HG02571 (cell line): ENCODE data around the gene FREM1.

Experiments used
- ATAC-seq: cut with Tn5 transposase; IDR thresholded peaks from one replicate; pipeline ENCODE4 v1.9.1; 2021; ENCODE audit warnings: mild to moderate bottlenecking, moderate library complexity; ENCODE audit not compliant: unreplicated experiment

The FREM1 gene

DNA sequence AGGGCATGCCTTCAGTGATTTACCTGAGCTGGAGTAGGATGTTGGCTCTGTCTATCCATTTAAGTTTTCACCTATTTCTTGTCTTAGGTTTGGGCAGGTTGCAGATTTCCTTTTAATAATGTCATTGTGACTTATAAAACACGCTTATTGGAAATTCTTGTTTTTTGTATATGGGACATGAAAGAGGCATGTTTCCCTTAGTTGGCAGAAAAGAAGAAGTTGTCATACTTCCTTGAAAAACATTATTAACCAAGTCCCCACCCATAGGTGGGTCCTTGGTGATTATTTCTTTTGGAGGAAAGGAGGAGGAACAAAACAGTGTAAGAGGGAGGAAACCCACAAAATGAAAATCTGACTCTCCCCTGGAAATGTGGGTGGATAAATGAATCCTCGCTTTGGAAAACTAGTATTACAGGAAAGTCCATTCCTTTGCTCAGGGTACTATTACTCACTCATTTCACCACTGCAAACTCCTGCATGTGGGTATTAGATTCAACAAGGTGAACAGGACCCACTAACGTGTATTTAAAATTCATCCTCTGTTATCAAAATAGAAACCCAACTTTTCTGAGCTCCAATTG is 197.0 kb downstream of the FREM1 start:
- ATAC-seq, result no peak

DNA sequence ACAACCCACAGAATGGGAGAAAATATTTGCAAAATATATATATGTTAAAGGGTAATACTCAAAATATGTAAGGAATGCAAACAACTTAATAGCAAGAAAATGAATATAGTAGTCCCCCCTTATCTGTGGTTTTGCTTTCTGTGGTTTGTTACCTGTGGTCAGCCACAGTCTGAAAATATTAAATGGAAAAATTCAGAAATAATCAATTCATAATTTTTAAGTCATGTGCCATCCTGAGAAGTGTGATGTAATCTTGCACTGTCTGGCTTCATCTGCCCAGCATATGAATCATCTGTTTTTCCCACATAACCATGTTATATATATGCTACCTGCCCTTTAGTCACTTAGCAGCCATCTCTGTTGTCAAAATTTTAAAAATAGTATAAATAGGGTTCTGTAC is 199.4 kb downstream of the FREM1 start:
- ATAC-seq, result no peak

DNA sequence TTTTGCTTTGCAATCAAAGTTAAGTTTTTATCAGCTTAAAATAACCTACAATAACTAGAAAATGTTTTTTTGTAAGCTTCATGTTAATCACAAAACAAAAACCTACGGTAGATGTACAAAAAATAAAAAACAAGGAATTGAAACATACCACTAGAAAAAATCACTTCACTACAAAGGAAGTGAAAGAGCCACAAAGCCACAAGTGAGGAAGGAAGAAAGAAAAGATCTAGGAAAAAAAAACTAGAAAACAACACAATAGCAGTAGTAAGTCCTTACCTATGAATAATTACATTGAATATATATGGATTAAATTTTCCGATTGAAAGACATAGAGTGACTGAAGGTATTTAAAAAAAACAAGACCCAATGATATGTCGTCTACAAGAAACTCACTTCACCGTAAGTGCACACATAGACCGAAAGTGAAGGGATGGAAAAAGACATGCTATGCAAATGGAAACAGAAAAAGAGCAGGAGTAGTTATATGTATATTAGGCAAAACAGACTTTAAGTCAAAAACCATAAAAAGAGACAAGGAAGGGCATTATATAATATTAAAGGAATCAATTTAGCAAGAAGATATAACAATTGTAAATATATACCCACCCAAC is 203.6 kb downstream of the FREM1 start:
- ATAC-seq, result no peak

DNA sequence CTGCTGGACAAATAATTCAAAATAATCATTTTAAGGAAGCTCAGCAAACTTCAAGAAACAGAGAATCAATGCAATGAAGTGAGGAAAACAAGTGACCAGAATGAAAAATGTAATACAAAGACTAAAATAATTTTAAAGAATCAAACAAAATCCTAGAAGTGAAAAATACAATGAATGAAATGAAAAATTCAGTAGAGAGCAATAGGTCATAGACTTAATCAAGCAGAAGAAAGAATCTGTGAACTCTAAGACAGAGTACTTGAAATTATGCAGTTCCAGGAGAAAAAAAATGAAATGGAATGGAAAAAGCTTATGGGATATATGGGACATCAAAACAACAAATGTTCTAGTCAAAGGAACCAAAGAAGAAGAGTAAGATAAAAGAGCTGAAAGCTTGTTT is 205.1 kb downstream of the FREM1 start:
- no peak for ATAC-seq

DNA sequence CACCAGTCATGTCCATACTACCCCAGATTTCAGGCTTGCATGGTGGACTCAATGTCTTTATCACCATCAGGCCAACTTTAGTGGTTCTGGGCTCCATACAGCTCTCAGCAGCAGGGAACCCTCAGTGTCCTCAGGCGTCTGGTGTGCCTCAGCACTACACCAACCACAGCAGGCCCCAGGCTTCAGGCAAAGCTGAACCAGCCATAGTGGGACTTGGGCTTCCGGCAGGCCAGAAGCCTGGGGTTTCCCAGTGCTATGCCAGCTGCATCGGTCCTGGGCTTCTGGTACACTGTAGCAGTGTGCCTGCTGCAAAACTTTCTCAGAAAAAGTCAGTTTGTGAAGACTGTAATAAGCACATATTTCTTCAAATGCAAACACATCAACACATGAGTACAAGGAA is 205.9 kb downstream of the FREM1 start:
- ATAC-seq, result no peak

DNA sequence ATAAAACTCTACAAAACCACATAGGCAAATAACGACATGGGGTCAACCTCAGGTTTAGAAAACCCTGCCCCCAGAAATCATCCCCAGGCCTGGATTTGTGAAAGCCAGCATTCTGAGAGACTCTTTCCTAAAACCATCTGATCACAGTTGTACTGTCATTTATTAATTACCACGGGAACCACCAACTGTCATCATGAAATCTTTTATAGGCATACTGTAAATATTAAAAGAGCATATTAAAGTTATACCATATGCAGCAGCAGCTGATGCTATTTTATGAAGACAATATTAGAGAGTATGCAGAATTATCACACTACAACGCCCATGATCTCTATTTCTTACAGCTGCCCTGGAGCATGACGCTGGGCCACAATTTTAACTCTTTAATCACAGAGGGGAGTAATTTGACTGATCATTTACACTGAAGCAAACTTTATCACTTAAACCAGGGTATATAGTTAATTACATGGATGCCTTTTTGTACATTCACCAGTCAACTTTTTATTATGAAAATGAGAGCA is 208.0 kb downstream of the FREM1 start:
- no peak for ATAC-seq

DNA sequence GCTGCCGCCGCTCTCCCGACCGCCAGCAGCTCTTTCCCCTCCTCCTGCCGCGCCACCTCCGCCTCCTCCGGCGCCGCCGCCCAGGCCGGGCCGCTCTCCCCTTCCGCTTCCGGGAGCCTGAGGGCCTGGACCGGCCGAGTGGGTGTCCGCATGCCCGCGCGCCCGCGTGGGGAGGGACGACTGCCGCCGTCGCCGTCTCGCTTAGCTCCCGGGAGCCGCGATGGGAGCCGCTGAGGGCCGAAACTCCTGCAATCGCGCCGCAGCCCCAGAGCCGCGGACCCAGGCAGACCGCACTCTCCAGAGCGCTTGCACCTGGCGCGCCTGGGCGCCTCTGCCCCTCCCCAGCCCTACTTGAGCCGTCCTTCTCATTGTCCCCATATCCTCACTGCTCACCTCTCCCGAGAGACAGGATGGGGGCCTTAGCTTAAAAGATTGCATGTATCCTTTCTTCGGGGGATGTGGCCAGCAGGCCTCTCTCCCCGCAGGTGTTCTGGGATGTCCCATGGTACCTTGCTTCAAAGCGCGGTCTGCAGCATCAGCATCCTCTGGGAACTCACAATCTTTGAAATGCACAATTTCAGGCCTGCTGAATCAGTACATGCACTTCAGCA is 216.9 kb downstream of the FREM1 start, which contains the start of gene ZDHHC21:
Gene ZDHHC21, minus strand, starts transcription at position 182 of the 611 bp plus-strand sequence. CDS start 19,092 bp downstream, outside the sequence.
- ATAC-seq, result peak; percentile 83

DNA sequence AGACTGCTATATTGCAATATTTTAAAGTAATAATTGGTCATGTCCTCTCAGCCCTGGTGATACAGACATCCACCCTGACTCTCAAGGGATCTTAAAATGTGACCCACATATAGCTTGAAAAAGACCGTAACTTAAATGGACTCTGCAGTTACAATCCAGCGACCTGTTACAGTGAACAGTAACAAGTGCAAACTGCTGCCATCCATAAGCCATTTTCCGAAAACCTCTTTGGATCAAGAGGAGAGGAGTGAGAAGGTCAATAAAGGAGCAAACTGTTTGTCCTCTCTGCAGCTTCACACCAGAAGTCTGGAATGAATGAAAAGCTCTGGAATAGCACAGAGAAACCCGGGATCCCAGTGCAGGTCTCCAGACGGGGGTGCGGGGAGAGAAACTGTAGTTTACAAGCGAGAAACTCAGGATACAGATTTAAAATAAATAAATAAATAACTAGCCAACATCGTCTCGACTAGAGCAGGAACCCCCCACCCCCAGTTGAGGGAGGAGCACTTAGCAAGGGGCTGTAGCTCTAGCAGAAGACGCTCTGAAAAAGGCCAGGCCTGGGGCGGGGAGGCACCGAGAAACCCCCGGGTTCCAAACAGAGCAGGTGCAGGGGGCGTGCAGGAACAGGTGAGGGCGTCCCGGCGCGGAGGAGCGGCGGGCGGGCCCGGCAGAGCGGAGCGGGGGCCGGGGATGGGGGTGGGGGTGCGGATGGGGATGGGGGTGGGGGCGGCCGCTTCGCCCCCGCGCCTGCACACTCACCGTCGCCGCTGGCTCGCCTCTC is 217.6 kb downstream of the FREM1 start:
- ATAC-seq, result peak; percentile 31

DNA sequence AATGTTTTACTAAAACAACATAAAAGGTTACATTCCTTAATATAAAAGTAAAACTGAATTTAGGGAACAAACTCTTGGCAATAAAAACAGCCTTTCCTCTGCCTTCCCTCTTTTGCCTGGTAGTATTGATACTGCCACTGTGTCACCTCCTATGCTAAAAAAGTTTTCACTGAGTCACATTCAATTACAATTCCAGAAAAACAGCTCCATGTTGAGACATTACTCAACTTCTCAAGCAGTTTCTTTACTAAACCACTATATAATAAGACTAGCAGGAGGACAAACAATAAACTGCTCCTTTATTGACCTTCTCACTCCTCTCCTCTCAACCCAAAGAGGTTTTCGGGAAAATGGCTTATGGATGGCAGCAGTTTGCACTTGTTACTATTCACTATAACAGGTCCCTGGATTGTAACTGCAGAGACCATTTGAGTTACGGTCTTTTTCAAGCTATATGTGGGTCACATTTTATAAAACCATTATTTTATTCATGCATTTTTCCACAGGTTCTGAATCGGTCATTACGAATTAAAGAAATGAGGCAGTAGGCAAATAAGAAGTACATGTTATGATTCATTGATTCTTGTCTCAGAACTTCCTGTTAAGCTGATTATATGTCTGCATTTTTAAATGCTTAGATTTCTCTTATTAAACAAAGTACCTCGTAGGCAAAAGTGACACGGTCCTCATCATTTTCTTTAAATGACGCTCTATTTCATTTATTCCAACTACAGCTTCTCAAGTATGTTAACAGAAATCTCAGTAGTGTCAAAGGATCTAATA is 219.1 kb downstream of the FREM1 start:
- ATAC-seq, result no peak

DNA sequence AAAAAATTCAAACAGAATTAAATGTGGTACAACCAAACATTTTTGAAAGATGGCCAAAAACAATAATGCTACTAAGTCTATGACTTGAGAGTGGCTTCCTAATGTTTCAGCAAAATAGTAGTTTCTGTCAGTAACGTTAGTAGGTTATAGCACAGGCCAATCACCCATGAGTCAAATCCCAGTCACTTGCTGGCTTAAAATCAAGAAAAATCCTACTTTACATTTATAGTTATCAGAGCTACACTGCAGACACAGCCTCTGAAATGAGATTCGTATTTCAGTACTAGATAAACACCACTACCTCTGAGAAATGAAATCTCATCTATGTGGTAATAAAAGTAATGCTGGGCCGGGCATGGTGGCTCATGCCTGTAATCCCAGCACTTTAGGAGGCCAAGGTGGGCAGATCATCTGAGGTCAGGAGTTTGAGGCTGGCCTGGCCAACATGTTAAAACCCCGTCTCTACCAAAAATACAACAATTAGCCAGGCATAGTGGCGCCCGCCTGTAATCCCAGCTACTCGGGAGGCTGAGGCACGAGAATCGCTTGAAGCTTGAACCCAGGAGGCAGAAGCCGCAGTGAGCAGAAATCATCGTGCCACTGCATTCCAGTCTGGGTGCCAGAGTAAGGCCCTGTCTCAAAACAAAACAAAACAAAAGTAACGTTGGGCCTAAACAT is 223.0 kb downstream of the FREM1 start:
- no peak for ATAC-seq

DNA sequence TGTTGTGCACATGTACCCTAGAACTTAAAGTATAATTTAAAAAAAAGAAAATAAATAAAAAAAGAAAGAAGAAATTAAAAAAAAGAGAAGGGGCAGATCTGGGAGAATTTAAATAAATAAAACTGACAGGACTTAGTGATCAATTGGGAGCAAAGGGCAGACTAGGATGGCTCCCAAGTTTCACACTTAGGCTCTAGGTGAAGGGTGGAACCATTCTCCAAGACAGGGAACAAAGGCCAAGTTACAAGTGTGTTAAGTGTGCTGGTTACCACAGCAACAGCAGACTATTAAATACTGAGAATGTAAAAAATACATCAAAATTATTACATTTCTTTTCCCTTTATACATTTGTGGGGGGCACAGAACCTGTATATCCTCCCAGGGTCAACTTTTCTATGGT is 224.1 kb downstream of the FREM1 start:
- ATAC-seq, result no peak
